ENCODE data around the gene C2orf42.

DNA sequence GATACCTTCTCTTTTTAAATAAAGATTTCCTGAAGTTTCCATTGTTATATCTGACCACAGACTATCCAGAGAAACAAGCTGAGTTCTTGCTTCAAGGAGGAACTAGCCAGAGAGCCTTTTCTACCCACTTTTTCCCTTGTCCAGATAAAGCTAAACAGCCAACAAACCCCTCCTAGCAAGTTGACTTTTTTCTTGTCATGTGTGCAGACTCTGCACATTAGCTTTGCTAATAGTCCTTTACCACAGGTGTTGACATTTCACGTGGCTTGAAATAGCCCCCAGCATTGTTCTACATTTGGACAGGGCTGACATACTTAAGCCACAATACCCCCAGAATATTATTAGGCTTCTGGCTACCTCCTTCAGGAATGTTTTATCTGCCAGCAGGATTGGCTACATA, 62.8 kb downstream of the C2orf42 start:
- TF ChIP-seq POLR2A (IDR thresholded peaks at IDR 0.05; ENCODE audit: low read depth, low read length) (no peak), RFX5 (IDR thresholded peaks at IDR 0.05; ENCODE audit: low read depth, low read length) (no peak), RCOR1 (IDR thresholded peaks at IDR 0.05; ENCODE audit: insufficient replicate concordance, low read length) (no peak), MAFK (IDR thresholded peaks at IDR 0.05; ENCODE audit: low read depth, low read length) (no peak), MXI1 (IDR thresholded peaks at IDR 0.05; ENCODE audit: borderline replicate concordance, low read depth, low read length) (no peak), RAD21 (IDR thresholded peaks at IDR 0.05; ENCODE audit: low read length) (no peak), BHLHE40 (IDR thresholded peaks at IDR 0.05; ENCODE audit: low read depth, low read length) (no peak), SMC3 (IDR thresholded peaks at IDR 0.05; ENCODE audit: low read depth, low read length) (no peak), CEBPB (IDR thresholded peaks at IDR 0.05; ENCODE audit: low read depth, low read length) (no peak), NFE2L2 (IDR thresholded peaks at IDR 0.05; ENCODE audit: low read depth, low read length) (no peak), FOS (IDR thresholded peaks at IDR 0.05; ENCODE audit: low read depth, low read length) (no peak), MAZ (IDR thresholded peaks at IDR 0.05; ENCODE audit: borderline replicate concordance, low read depth, low read length) (no peak)
- TF ChIP-seq, protein P1, sequence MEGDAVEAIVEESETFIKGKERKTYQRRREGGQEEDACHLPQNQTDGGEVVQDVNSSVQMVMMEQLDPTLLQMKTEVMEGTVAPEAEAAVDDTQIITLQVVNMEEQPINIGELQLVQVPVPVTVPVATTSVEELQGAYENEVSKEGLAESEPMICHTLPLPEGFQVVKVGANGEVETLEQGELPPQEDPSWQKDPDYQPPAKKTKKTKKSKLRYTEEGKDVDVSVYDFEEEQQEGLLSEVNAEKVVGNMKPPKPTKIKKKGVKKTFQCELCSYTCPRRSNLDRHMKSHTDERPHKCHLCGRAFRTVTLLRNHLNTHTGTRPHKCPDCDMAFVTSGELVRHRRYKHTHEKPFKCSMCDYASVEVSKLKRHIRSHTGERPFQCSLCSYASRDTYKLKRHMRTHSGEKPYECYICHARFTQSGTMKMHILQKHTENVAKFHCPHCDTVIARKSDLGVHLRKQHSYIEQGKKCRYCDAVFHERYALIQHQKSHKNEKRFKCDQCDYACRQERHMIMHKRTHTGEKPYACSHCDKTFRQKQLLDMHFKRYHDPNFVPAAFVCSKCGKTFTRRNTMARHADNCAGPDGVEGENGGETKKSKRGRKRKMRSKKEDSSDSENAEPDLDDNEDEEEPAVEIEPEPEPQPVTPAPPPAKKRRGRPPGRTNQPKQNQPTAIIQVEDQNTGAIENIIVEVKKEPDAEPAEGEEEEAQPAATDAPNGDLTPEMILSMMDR (conservative IDR thresholded peaks at IDR 0.05; ENCODE audit: low read depth, low read length) = no peak
- TF ChIP-seq, protein P2, sequence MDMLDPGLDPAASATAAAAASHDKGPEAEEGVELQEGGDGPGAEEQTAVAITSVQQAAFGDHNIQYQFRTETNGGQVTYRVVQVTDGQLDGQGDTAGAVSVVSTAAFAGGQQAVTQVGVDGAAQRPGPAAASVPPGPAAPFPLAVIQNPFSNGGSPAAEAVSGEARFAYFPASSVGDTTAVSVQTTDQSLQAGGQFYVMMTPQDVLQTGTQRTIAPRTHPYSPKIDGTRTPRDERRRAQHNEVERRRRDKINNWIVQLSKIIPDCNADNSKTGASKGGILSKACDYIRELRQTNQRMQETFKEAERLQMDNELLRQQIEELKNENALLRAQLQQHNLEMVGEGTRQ (IDR thresholded peaks at IDR 0.05; ENCODE audit: low read depth, low read length) = no peak
